Effector memory CD8-positive, alpha-beta T cell (primary cell): ENCODE measurements around the gene KHDRBS1.
"Not testable (repeated sequence)": the region's sequence is repeated elsewhere in the genome, so short reads cannot be mapped to it uniquely, and the experiment has no call there.

Source experiments
- ATAC-seq: fragments of 150-1000 bp; cut with Tn5 transposase; replicated peaks from 2 replicates; pipeline ENCODE4 v1.10.0; 2021; ENCODE audit warnings: mild to moderate bottlenecking, moderate library complexity
- DNase-seq, 3 experiments: peaks; one replicate each; pipeline ENCODE4 v3.0.0; 2021
- H3K27ac Mint-ChIP-seq, 2 donors: one replicate each; pipeline ENCODE4 v1.8.0; 2022; ENCODE audit warnings: mild to moderate bottlenecking in 2 of 2, mixed read lengths in 2 of 2, moderate library complexity in 2 of 2
- H3K27me3 Mint-ChIP-seq, 2 donors: one replicate each; pipeline ENCODE4 v1.8.0; 2022; ENCODE audit warnings: mixed read lengths in 2 of 2
- H3K36me3 Mint-ChIP-seq: one replicate; pipeline ENCODE4 v1.8.0; 2022; ENCODE audit warnings: mild to moderate bottlenecking, moderate library complexity, mixed read lengths; ENCODE audit not compliant: insufficient read depth
- H3K4me1 Mint-ChIP-seq, 2 donors: one replicate each; pipeline ENCODE4 v1.8.0; 2022; ENCODE audit warnings: low read depth in 2 of 2, mixed read lengths in 2 of 2
- H3K4me3 Mint-ChIP-seq, 2 donors: one replicate each; pipeline ENCODE4 v1.8.0; 2022; ENCODE audit warnings: mild to moderate bottlenecking in 2 of 2, mixed read lengths in 2 of 2, moderate library complexity in 2 of 2
- H3K9me3 Mint-ChIP-seq, 2 donors: one replicate each; pipeline ENCODE4 v1.8.0; 2022; ENCODE audit warnings: mixed read lengths in 2 of 2

KHDRBS1 gene

DNA sequence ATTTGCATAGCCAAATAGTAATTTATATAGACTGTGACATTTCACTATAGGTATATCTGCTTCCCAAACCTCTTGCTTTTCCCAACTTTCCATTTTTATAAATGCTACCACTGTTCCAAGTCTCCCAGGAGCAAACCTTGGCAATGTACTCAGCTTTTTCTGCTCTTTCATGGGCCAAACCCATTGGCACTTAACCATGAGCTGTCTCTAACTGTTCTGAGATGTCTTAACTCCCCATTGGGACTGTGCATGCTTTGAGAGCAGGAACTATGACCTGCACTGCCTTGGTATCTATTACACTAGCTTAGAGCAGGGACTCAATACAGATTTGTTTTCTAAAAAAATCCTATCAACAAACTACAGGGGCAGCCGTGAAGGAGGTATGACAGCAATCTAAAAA, 22.5 kb upstream of the KHDRBS1 start:
- Mint-ChIP-seq H3K27ac (no peak overlapping the region), H3K9me3 (no peaks in the 10 kb centered on the region), H3K36me3 (no peaks in the 10 kb centered on the region), H3K27me3 (no peaks in the 10 kb centered on the region), H3K4me3 (no peak overlapping the region), H3K4me1 (peaks cover 9% of the 10 kb centered on the region in 2 donors)
- ATAC-seq (no peak), DNase-seq (no peak)

DNA sequence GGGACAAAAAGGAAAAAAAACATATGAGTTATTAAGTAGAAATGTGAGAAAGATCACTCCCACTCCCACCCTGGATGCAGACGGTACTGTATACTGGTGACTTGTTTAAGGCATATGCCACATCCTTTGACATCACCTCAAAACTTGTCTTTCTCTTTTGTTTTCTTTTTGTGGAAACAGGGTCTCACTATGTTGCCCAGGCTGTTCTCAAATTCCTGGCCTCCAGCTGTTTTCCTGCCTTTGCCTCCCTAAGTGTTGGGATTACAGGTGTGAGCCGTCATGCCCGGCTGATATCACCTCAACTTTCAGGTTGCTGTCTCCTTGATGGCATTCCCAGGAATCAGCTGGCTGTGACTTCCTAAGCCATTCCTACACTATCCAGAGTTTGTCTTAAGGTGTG, 18.4 kb upstream of the KHDRBS1 start:
- H3K27me3 Mint-ChIP-seq: no peaks in the 10 kb centered on the region
- no peaks in the 10 kb centered on the region for H3K36me3 Mint-ChIP-seq
- no peaks in the 10 kb centered on the region for H3K9me3 Mint-ChIP-seq
- no peak for ATAC-seq
- no peak overlapping the region for H3K27ac Mint-ChIP-seq
- no peak for DNase-seq
- H3K4me3 Mint-ChIP-seq: no peak overlapping the region
- H3K4me1 Mint-ChIP-seq: no peaks in the 10 kb centered on the region

DNA sequence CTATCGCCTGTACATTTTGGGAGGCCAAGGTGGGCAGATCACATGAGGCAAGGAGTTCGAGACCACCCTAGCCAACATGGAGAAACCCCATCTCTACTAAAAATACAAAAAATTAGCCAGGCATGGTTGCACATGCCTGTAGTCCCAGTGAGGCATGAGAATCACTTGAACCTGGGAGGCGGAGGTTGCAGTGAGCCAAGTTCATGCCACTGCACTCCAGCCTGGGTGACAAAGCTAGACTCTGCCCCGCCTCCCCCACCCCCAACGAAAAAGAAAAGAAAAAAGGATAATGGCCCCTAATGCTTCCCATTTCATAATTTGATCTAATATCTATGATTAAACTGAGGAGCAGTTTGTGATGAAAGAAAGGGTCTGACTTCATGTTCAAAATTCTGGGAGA, 17.5 kb upstream of the KHDRBS1 start:
- H3K27ac Mint-ChIP-seq, H3K27me3 Mint-ChIP-seq, ATAC-seq, DNase-seq, H3K9me3 Mint-ChIP-seq, H3K36me3 Mint-ChIP-seq, H3K4me3 Mint-ChIP-seq, H3K4me1 Mint-ChIP-seq: not testable (repeated sequence)

DNA sequence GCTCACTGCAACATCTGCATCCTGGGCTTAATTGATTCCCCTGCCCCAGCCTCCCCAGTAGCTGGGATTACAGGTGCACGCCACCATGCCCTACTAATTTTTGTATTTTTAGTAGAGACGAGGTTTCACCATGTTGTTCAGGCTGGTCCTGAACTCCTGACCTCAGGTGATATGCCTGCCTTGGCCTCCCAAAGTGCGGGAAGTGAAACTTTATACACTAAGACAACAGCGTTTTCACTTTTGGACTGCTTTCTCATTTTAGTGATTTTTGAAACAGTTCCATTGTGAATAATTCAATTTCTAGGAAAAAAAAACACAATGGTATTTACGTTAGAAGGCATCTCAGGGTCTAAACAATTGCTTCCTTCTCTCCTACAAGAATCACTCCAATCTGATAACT, 11.8 kb upstream of the KHDRBS1 start:
- Mint-ChIP-seq H3K4me1 (peaks cover 4 to 7% of the 10 kb centered on the region in 2 donors), H3K4me3 (no peak overlapping the region), H3K9me3 (no peaks in the 10 kb centered on the region), H3K27ac (no peak overlapping the region), H3K27me3 (no peaks in the 10 kb centered on the region), H3K36me3 (peaks cover 4% of the 10 kb centered on the region)
- ATAC-seq (no peak), DNase-seq (no peak)

DNA sequence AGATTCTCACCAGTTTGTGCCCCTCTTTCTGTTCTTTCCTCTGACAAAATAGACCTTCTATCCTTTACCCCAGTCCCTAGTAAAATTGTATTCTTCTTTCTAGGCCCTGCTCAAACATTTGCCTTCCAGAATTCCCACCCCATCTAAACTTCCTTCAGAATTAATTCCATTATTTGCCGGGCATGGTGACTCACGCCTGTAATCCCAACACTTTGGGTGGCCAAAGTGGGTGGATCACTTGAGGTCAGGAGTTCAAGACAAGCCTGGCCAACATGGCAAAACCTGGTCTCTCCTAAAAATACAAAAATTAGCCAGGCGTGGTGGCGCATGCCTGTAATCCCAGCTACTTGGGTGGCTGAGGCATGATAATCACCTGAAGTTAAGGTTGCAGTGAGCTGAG, 11.4 kb upstream of the KHDRBS1 start:
- H3K27me3 Mint-ChIP-seq, H3K27ac Mint-ChIP-seq, ATAC-seq, DNase-seq, H3K9me3 Mint-ChIP-seq, H3K4me1 Mint-ChIP-seq, H3K4me3 Mint-ChIP-seq, H3K36me3 Mint-ChIP-seq: not testable (repeated sequence)

DNA sequence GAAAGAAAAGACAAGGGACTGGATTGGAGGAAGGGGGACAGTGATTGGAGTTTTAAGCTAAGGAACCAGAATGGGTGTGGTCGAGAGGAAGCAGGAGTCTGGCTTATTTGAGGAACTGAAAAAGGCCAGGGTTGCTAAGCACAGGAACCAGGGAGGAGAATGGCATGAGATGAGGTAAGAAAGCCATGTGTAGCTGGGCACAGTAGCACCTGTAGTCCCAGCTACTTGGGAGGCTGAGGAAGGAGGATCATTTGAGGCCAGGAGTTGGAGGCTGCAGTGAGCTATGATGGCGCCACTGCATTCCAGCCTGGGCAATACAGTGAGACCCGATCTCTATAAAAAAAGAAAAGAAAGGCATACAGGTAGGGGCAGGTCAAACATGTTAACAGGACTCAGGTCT, 8.1 kb upstream of the KHDRBS1 start:
- H3K4me1 Mint-ChIP-seq: peaks cover 4 to 7% of the 10 kb centered on the region in 2 donors
- no peak for ATAC-seq
- DNase-seq: no peak
- H3K36me3 Mint-ChIP-seq: peaks cover 4% of the 10 kb centered on the region
- H3K27me3 Mint-ChIP-seq: no peaks in the 10 kb centered on the region
- H3K27ac Mint-ChIP-seq: no peak overlapping the region
- no peak overlapping the region for H3K4me3 Mint-ChIP-seq
- H3K9me3 Mint-ChIP-seq: no peaks in the 10 kb centered on the region

DNA sequence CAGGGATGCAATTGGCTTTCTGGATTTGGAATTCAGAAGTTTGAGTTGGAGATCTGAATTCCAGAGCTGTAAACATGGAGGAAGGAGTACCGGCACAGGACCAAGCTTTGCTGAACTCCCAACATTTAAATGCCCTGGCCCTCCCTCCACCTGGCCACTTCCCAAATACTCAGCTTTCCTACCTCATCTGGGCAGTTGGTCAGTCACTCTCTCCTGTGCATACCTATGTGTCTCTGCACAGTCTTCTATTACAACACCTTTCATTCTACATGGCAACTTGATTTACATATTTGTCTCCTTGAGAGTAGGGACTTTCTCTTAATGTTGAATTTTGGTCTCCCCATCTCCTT, 6.1 kb upstream of the KHDRBS1 start:
- Mint-ChIP-seq H3K27me3 (no peaks in the 10 kb centered on the region), H3K4me3 (no peak overlapping the region), H3K36me3 (peaks cover 6% of the 10 kb centered on the region), H3K27ac (no peak overlapping the region), H3K9me3 (no peaks in the 10 kb centered on the region), H3K4me1 (peaks cover 4 to 7% of the 10 kb centered on the region in 2 donors)
- DNase-seq: no peak
- ATAC-seq: no peak

DNA sequence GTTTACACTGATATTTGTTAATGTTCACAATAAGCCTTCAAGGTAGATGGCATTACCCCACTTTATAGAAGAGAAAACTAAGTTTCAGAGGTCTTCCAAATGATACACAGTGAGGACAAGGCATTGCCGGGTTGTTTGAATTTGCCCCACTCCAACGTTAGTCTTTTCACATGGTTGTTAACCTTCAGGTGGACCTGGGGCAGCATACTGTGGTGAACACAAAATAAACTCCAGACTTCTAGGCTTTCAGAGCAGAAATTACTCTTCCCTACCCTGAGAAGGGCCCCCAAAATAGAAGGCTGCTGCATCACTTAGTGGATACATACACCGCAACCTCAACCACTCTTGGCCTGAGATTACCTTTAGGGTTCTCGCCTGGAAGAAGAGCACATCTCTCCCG, 3.4 kb upstream of the KHDRBS1 start:
- H3K4me3 Mint-ChIP-seq: no peak overlapping the region
- peaks cover 12 to 13% of the 10 kb centered on the region in 2 donors for H3K4me1 Mint-ChIP-seq
- ATAC-seq (no peak), DNase-seq (no peak)
- H3K27ac Mint-ChIP-seq: no peak overlapping the region
- H3K9me3 Mint-ChIP-seq: no peaks in the 10 kb centered on the region
- H3K36me3 Mint-ChIP-seq: peaks cover 18% of the 10 kb centered on the region
- no peaks in the 10 kb centered on the region for H3K27me3 Mint-ChIP-seq

DNA sequence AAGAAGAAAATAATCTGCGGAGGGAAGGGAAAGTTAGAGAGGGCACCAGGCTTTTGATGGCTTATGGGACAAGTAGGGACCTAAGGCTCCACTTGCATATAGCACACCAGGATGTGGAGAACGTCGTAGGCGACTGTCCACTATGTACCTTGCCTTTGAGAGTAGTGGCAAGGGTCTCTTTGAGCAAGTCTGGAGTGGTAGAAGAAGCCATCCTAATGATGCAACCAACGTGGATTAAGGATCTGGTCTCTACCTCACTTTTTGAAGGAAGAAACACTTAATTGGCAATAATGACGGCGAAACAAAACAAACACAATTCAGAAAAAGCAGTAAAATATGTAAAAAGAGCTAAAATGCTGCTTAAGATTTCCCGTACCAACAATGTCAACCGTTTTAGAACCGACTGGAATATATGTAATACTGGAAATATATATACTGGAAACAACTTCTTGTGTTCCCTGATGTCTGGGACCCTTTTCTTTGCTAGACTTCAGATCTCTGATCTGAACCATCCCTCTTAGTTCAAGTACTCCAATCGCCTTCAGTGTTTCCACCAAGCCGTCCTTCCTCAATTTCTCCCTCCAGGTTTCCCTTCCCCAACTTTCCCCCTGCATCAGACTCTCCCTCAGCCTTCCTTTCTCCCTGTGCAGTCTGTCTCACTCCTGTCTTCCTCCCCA, 821 bp upstream of the KHDRBS1 start:
- Mint-ChIP-seq H3K4me1 (peaks cover 27 to 32% of the 10 kb centered on the region in 2 donors), H3K27me3 (no peaks in the 10 kb centered on the region), H3K27ac (peak overlapping the region; percentile 93 to 98), H3K9me3 (no peaks in the 10 kb centered on the region), H3K36me3 (peaks cover 34% of the 10 kb centered on the region), H3K4me3 (peak overlapping the region; percentile 91 to 95)
- DNase-seq (no peak), ATAC-seq (no peak)

DNA sequence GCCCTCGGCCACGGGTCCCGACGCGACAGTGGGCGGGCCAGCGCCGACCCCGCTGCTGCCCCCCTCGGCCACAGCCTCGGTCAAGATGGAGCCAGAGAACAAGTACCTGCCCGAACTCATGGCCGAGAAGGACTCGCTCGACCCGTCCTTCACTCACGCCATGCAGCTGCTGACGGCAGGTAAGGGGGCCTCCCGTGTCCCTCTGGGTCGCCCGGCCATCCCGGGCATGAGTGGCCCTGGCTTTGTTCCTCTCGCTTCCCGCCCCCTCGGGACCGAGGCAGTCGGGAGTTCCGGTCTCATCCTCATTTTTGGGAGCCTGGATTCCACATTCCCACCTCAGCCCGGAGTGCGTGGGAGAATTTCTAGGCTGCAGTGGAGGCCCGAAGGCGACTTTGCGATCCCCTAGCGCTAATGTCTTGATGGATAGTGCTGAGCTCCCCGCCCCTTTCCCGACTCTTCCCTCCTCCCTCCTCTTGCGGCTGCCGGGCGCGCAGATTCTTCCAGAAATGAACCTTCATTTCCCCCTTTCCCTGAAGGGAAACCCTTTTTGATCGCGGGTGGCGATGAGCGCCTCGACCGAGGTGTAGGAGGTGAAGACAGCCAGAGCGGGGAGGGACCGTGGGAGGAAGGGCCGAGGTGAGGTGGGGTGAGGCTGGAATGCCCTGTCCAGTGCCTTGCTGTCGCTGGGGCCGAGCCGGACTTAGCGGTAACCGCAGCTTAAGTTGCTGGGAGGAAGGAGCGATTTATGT, 705 bp downstream of the KHDRBS1 start:
- Mint-ChIP-seq H3K4me3 (peak overlapping the region; percentile 91 to 95), H3K27ac (peak overlapping the region; percentile 93 to 98), H3K4me1 (peaks cover 38 to 44% of the 10 kb centered on the region in 2 donors), H3K36me3 (peaks cover 47% of the 10 kb centered on the region), H3K9me3 (no peaks in the 10 kb centered on the region), H3K27me3 (no peaks in the 10 kb centered on the region)
- ATAC-seq: no peak
- peak in 2 of 3 experiments; percentile 3 to 20 for DNase-seq

DNA sequence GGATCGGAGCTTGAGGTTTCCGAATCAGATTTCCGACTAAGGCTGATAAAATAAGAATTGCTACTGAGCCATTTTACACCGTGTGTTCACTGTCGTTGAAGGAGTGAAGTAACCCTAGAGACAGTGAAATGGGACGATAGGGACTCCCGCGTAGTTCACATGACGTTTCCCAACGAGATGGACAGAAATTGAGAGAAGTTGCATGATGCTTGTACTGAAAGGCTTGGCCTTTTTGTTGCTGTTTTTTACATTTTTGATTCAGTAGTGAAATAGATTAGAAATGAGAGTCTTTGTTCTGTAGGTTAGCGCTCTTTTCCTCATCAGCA, 1.2 kb downstream of the KHDRBS1 start:
- peaks cover 47% of the 10 kb centered on the region for H3K36me3 Mint-ChIP-seq
- H3K27ac Mint-ChIP-seq: peak overlapping the region; percentile 93 to 98
- H3K27me3 Mint-ChIP-seq: no peaks in the 10 kb centered on the region
- H3K9me3 Mint-ChIP-seq: no peaks in the 10 kb centered on the region
- H3K4me1 Mint-ChIP-seq: peaks cover 38 to 45% of the 10 kb centered on the region in 2 donors
- ATAC-seq: no peak
- H3K4me3 Mint-ChIP-seq: peak overlapping the region; percentile 91 to 95
- DNase-seq: no peak

DNA sequence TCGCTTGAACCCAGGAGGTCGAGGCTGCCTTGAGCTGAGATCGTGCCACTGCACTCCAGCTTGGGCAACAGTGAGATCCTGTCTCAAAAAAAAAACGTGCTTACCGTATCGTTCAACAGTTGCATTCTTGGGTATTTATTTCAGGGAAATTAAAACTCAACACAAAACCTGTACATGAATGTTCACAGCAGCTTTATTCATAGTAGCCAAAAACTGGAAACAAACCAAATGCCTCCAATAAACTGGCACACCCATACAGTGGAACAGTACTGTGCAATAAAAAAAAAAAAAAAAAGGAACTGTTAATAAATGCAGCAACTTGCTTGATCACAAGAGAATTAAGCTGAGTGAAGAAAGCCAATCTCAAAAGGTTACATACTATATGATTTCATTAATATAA, 6.7 kb downstream of the KHDRBS1 start:
- no peaks in the 10 kb centered on the region for H3K27me3 Mint-ChIP-seq
- H3K9me3 Mint-ChIP-seq: no peaks in the 10 kb centered on the region
- H3K27ac Mint-ChIP-seq: peak overlapping the region; percentile 26 to 59
- ATAC-seq (no peak), DNase-seq (no peak)
- peaks cover 65% of the 10 kb centered on the region for H3K36me3 Mint-ChIP-seq
- peak overlapping the region; percentile 12 to 73 for H3K4me3 Mint-ChIP-seq
- H3K4me1 Mint-ChIP-seq: peaks cover 46 to 74% of the 10 kb centered on the region in 2 donors

DNA sequence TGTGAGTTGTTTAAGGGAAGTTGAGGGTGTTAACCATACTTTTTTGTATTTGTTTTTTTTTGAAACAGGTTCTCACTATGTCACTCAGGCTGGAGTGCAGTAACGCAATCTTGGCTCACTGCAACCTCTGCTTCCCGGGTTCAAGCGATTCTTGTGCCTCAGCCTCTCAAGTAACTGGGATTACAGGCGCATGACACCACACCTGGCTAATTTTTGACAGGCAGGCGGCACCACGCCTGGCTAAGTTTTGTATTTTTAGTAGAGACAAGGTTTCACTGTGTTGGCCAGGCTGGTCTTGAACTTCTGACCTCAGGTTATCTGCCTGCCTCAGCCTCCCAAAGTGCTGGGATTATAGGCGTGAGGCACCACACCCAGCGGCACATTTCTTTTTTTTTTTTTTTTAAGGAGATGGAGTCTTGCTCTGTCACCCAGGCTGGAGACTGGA, 7.9 kb downstream of the KHDRBS1 start:
- ATAC-seq: peak; percentile 57
- Mint-ChIP-seq H3K27ac (peak overlapping the region in 1 of 2 donors; percentile 29), H3K4me3 (peak overlapping the region; percentile 37 to 44), H3K4me1 (peaks cover 42 to 72% of the 10 kb centered on the region in 2 donors), H3K36me3 (peaks cover 63% of the 10 kb centered on the region)
- H3K9me3 Mint-ChIP-seq, H3K27me3 Mint-ChIP-seq, DNase-seq: not testable (repeated sequence)

DNA sequence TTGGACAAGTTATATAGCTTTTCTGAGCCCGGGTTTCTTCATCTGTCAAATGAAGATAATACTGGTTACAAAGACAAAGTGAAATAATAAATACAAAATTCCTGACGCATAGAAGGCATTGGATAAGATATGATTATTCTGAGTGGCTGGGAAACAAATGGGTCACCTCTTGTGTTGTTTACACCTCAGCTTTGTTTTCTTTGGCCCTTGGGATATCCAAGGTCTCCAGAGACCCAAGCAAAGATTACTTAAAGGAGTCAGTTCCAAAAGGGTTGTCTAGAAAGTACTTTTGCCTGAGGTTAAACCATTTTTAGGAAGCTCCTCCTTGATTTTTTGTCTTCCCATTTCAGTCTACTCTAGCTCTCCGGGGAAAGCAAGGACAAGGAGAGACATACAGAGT, 9.7 kb downstream of the KHDRBS1 start:
- no peak for DNase-seq
- ATAC-seq: no peak
- H3K4me1 Mint-ChIP-seq: peaks cover 42 to 73% of the 10 kb centered on the region in 2 donors
- H3K27ac Mint-ChIP-seq: peak overlapping the region; percentile 32 to 76
- H3K27me3 Mint-ChIP-seq: no peaks in the 10 kb centered on the region
- peaks cover 56% of the 10 kb centered on the region for H3K36me3 Mint-ChIP-seq
- no peak overlapping the region for H3K4me3 Mint-ChIP-seq
- no peaks in the 10 kb centered on the region for H3K9me3 Mint-ChIP-seq
